Activated CD8-positive, alpha-beta memory T cell treated with anti-CD3 and anti-CD28 coated beads, Interleukin-2, amount 50 U/mL, for 48 hours (primary cell): ENCODE measurements around the gene TCEAL3.
"Not testable (repeated sequence)": the region's sequence is repeated elsewhere in the genome, so short reads cannot be mapped to it uniquely, and the experiment has no call there.

Experiments
- DNase-seq: peaks from one replicate; pipeline ENCODE4 v3.0.0-alpha.2; 2020

Gene TCEAL3

GRCh38 chrX:103628386-103629317 is 20.9 kb downstream of the TCEAL3 start, which contains the start of gene TCEAL1:
TCEAL1 (plus strand) TSS chrX:103628975; CDS start chrX:103629917, 942 bp downstream.
- DNase-seq, result peak; percentile 63

- DNase-seq, result peak; percentile 51
Measured at GRCh38 chrX:103629318-103630170, 21.8 kb downstream of the TCEAL3 start.

- DNase-seq, result no peak
Measured at GRCh38 chrX:103630171-103630511, 22.4 kb downstream of the TCEAL3 start.

GRCh38 chrX:103631145-103631544 is 23.4 kb downstream of the TCEAL3 start:
- DNase-seq, result no peak

GRCh38 chrX:103635436-103635835 is 27.7 kb downstream of the TCEAL3 start:
- DNase-seq, result no peak

- DNase-seq, result no peak
Measured at GRCh38 chrX:103637604-103638338, 30.0 kb downstream of the TCEAL3 start.

GRCh38 chrX:103638479-103639346 is 30.9 kb downstream of the TCEAL3 start:
- not testable (repeated sequence) for DNase-seq

- no peak for DNase-seq
Measured at GRCh38 chrX:103640401-103641155, 32.8 kb downstream of the TCEAL3 start.

- DNase-seq, result no peak
Measured at GRCh38 chrX:103644125-103644524, 36.4 kb downstream of the TCEAL3 start.

- no peak for DNase-seq
Measured at GRCh38 chrX:103647630-103648029, 39.9 kb downstream of the TCEAL3 start.

- DNase-seq, result no peak
Measured at GRCh38 chrX:103651151-103651773, 43.5 kb downstream of the TCEAL3 start.

- DNase-seq, result not testable (repeated sequence)
Measured at GRCh38 chrX:103655230-103656000, 47.7 kb downstream of the TCEAL3 start.

- DNase-seq, result no peak
Measured at GRCh38 chrX:103656617-103657016, 48.9 kb downstream of the TCEAL3 start.

- not testable (repeated sequence) for DNase-seq
Measured at GRCh38 chrX:103657066-103657465, 49.3 kb downstream of the TCEAL3 start.

- DNase-seq, result no peak
Measured at GRCh38 chrX:103658681-103659433, 51.1 kb downstream of the TCEAL3 start.

GRCh38 chrX:103659460-103659859 is 51.7 kb downstream of the TCEAL3 start:
- not testable (repeated sequence) for DNase-seq
